Osteocyte (in vitro differentiated cells): Measurements from ENCODE around the gene NMRK2. TPM values are rescaled to one million over a fixed set of nuclear protein-coding genes. Genes with fewer than 3 reads are reported as not detected.
"Not testable (repeated sequence)": the region's sequence is repeated elsewhere in the genome, so short reads cannot be mapped to it uniquely, and the experiment has no call there.

Source experiments
- DNase-seq: peaks from one replicate; pipeline ENCODE4 v3.0.0; 2021; ENCODE audit warnings: mixed read lengths; ENCODE audit not compliant: unreplicated experiment; ENCODE audit errors: extremely low spot score
- H3K27ac Mint-ChIP-seq: one replicate; pipeline ENCODE4 v1.8.0; 2021; ENCODE audit warnings: mild to moderate bottlenecking, mixed read lengths; ENCODE audit not compliant: unreplicated experiment
- H3K27me3 Mint-ChIP-seq: one replicate; pipeline ENCODE4 v1.8.0; 2021; ENCODE audit warnings: mixed read lengths; ENCODE audit not compliant: unreplicated experiment
- H3K36me3 Mint-ChIP-seq: one replicate; pipeline ENCODE4 v1.8.0; 2021; ENCODE audit warnings: mixed read lengths; ENCODE audit not compliant: unreplicated experiment
- H3K4me1 Mint-ChIP-seq: one replicate; pipeline ENCODE4 v1.8.0; 2021; ENCODE audit warnings: mixed read lengths; ENCODE audit not compliant: unreplicated experiment
- H3K4me3 Mint-ChIP-seq: one replicate; pipeline ENCODE4 v1.8.0; 2021; ENCODE audit warnings: mild to moderate bottlenecking, moderate library complexity, mixed read lengths; ENCODE audit not compliant: unreplicated experiment
- H3K9me3 Mint-ChIP-seq: one replicate; pipeline ENCODE4 v1.8.0; 2021; ENCODE audit warnings: mixed read lengths; ENCODE audit not compliant: unreplicated experiment
- CTCF ChIP-seq: fragments of 200-600 bp; sonication (generic); IDR thresholded peaks from 2 replicates; pipeline ENCODE4 v1.5.0; 2021; ENCODE audit warnings: antibody characterized with exemption, mild to moderate bottlenecking, moderate library complexity
- long read RNA-seq: library from polyadenylated mRNA; unstranded; transcript quantifications from one replicate; pipeline ENCODE4 v2.0.0, GENCODE V29; 2021
- total RNA-seq: library from RNA; stranded (reverse); gene quantifications from 2 replicates; pipeline ENCODE4 v1.2.1, GENCODE V29; 2021

Gene NMRK2
- not detected in 2 replicates for total RNA-seq
- long read RNA-seq, result 0 reads

GRCh38 chr19:3932931-3933810 is at the start of gene NMRK2:
Gene NMRK2 (plus strand): TSS chr19:3933069. CDS start chr19:3933672, 603 bp downstream.
- no peak for DNase-seq
- H3K4me1 Mint-ChIP-seq, result no peaks in the 10 kb centered on the region
- peaks cover 2% of the 10 kb centered on the region for H3K36me3 Mint-ChIP-seq
- H3K4me3 Mint-ChIP-seq, result no peak within 1 kb of the TSS
- no peak for TF ChIP-seq CTCF
- H3K9me3 Mint-ChIP-seq, result no peaks in the 10 kb centered on the region
- peaks cover 21% of the 10 kb centered on the region for H3K27me3 Mint-ChIP-seq
- H3K27ac Mint-ChIP-seq, result no peak within 1 kb of the TSS

GRCh38 chr19:3890591-3890990 is 42.3 kb upstream of the NMRK2 start:
- Mint-ChIP-seq H3K4me3 (no peak overlapping the region), H3K4me1 (no peaks in the 10 kb centered on the region), H3K27me3 (peaks cover 7% of the 10 kb centered on the region), H3K27ac (no peak overlapping the region), H3K36me3 (no peaks in the 10 kb centered on the region), H3K9me3 (no peaks in the 10 kb centered on the region)
- no peak for TF ChIP-seq CTCF
- no peak for DNase-seq

GRCh38 chr19:3893509-3894179 is 39.2 kb upstream of the NMRK2 start:
- TF ChIP-seq CTCF, result no peak
- no peaks in the 10 kb centered on the region for H3K36me3 Mint-ChIP-seq
- peaks cover 4% of the 10 kb centered on the region for H3K27me3 Mint-ChIP-seq
- no peaks in the 10 kb centered on the region for H3K9me3 Mint-ChIP-seq
- no peak overlapping the region for H3K4me3 Mint-ChIP-seq
- no peak overlapping the region for H3K27ac Mint-ChIP-seq
- no peak for DNase-seq
- no peaks in the 10 kb centered on the region for H3K4me1 Mint-ChIP-seq

- not testable (repeated sequence) for H3K9me3 Mint-ChIP-seq, H3K27me3 Mint-ChIP-seq, DNase-seq, H3K27ac Mint-ChIP-seq, H3K4me3 Mint-ChIP-seq, H3K4me1 Mint-ChIP-seq, H3K36me3 Mint-ChIP-seq
Measured at GRCh38 chr19:3894959-3895358, 37.9 kb upstream of the NMRK2 start.

DNA sequence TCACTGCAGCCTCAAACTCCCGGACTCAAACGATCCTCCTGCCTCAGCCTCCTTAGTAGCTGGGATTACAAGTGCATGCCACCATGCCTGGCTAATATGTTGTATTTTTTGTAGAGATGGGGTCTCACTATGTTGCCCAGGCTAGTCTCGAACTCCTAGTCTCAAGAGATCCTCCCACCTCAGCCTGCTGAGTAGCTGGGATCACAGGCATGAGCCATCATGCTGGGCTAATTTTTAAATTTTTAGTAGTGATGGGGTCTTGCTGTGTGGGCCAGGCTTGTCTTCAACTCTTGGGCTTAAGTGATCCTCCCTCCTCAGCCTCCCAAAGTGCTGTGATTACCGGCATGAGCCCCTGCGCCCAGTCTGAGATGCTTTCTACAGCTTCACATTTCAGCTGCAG is 37.1 kb upstream of the NMRK2 start:
- H3K27ac Mint-ChIP-seq, result no peak overlapping the region
- no peaks in the 10 kb centered on the region for H3K36me3 Mint-ChIP-seq
- no peak overlapping the region for H3K4me3 Mint-ChIP-seq
- no peak for DNase-seq
- no peaks in the 10 kb centered on the region for H3K9me3 Mint-ChIP-seq
- H3K27me3 Mint-ChIP-seq, result peaks cover 8% of the 10 kb centered on the region
- H3K4me1 Mint-ChIP-seq, result no peaks in the 10 kb centered on the region
- no peak for TF ChIP-seq CTCF
